Measurements from ENCODE around the gene SHISA7. TPM values are rescaled to one million over a fixed set of nuclear protein-coding genes. Genes with fewer than 3 reads are reported as not detected.
"Not testable (repeated sequence)": the region's sequence is repeated elsewhere in the genome, so short reads cannot be mapped to it uniquely, and the experiment has no call there.

Gene SHISA7
- total RNA-seq, 1 donor from 2014 or later, result not detected

DNA sequence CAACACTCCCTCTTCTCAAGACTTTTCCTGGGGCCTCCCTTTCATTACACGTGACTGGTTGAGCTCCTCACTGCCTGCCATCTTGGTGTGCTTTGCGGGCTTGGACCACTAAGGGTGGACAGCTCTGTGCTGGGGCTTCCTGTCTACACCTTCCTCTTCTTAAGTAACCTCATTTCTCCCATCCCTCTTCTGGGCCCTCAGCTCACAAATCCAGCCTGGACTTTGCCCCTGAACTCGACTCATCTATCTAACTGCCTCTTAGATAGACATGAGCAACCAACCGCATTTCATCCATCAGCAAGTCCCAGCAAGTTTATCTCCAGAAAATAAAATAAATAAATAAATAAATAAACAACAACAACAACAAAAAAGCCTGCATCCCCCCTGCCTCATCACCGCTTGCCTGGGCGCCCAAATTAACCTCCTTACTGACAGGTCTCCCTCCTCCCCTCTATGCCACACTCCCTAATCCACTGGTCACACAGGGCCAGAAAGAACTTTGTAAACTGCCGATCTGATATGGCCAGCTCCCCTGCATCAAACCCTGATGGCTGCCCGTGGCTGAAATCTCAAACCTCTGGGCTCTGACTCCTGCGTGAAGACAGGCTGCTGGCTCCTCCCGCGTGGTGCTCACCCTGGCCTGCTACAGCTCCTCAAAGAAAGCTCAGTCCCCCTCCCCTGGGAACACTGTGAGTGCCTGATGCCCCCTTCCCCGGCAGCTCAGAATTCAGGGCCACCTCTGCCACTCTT lies 10.6 kb upstream of the SHISA7 start:
- H3K27me3 ChIP-seq (ENCODE audit: control insufficient read depth, insufficient read depth, low read length), result peaks cover 13% of the 10 kb centered on the region
- TF ChIP-seq, protein P1, sequence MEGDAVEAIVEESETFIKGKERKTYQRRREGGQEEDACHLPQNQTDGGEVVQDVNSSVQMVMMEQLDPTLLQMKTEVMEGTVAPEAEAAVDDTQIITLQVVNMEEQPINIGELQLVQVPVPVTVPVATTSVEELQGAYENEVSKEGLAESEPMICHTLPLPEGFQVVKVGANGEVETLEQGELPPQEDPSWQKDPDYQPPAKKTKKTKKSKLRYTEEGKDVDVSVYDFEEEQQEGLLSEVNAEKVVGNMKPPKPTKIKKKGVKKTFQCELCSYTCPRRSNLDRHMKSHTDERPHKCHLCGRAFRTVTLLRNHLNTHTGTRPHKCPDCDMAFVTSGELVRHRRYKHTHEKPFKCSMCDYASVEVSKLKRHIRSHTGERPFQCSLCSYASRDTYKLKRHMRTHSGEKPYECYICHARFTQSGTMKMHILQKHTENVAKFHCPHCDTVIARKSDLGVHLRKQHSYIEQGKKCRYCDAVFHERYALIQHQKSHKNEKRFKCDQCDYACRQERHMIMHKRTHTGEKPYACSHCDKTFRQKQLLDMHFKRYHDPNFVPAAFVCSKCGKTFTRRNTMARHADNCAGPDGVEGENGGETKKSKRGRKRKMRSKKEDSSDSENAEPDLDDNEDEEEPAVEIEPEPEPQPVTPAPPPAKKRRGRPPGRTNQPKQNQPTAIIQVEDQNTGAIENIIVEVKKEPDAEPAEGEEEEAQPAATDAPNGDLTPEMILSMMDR (IDR thresholded peaks at IDR 0.05; ENCODE audit: insufficient read depth, low read length, severe bottlenecking), result no peak
- H3K36me3 ChIP-seq (ENCODE audit: control insufficient read depth, insufficient read depth, low read length), result no peaks in the 10 kb centered on the region
- FAIRE-seq (no peak), DNase-seq (ENCODE audit: low read depth) (no peak)
- no peak overlapping the region for H3K4me3 ChIP-seq (ENCODE audit: low read depth, low read length)

DNA sequence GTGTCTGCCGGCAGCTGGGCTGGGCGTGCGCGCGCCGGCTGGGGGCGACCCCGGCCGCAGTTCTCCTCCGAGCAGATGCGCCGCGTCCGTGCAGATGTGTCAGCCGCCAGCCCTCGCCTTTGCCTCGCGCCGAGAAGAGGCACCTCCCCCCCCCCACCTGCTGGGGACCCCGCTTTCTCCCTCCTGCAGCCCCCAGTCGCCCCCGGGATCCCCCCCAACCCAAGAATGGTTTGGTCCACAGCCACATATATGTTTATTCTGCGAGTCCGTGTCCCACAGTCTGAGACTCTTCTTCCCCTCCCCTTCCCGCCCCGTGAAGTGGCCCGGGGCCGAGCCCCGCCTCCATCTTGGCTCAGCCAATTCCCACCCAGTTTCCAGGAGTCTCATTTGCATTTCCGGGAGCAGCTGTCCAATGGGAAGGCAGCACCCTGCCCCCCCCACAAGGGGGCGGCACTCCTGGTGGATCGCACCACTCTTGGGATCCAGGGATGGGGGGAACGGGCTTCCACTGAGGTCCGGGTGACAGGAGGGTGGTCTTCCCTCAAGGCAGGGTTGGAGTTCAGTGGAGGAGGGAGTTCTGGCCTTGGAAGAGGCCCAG lies 9.7 kb upstream of the SHISA7 start:
- Histone ChIP-seq H3K4me3 (ENCODE audit: low read depth, low read length) (no peak overlapping the region), H3K36me3 (ENCODE audit: control insufficient read depth, insufficient read depth, low read length) (no peaks in the 10 kb centered on the region), H3K27me3 (ENCODE audit: control insufficient read depth, insufficient read depth, low read length) (peaks cover 13% of the 10 kb centered on the region)
- TF ChIP-seq, protein P1 (IDR thresholded peaks at IDR 0.05; ENCODE audit: insufficient read depth, low read length, severe bottlenecking), result no peak
- FAIRE-seq (no peak), DNase-seq (ENCODE audit: low read depth) (peak; percentile 31)

DNA sequence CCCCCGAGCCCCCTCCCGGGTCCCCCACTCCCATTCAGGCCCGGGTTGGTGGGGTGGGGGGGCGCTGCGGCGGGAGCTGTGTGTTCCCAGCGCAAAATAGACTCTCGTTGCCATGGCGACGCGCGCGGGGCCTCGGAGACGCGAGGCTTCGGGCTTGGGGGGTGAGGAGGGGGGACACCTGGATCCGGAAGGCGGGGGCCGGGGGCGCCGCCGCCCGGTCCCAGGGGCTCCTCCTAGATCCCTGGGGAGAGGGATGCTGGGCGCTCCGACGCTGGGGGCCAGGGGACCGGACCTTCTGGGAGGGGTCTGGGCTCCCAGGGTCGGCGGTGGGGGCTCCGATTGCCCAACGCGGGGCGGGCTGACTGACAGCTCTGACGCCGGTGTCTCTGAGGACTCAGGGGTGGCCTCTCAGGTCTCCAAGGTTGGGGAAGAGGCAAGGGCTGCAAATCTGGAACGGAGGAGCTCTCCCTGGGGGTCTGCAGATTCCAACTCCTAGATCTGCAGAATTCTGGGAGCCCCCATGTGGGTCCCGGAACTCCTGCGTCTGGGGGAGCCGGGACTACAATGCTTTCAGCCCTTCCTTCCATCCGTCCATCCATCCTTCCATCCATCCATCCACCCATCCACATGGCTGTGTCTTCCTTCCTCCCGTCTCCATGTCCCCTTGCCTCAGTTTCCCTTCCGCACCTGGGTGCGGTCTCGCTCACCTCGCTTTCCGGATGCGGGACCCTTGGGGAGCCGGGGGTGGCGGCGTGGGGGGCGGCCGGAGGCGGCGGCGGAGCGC lies 9.1 kb upstream of the SHISA7 start:
- Histone ChIP-seq H3K4me3 (ENCODE audit: low read depth, low read length) (no peak overlapping the region), H3K27me3 (ENCODE audit: control insufficient read depth, insufficient read depth, low read length) (peaks cover 13% of the 10 kb centered on the region), H3K36me3 (ENCODE audit: control insufficient read depth, insufficient read depth, low read length) (no peaks in the 10 kb centered on the region)
- DNase-seq (ENCODE audit: low read depth) (no peak), FAIRE-seq (no peak)
- TF ChIP-seq, protein P1 (IDR thresholded peaks at IDR 0.05; ENCODE audit: insufficient read depth, low read length, severe bottlenecking), result no peak

DNA sequence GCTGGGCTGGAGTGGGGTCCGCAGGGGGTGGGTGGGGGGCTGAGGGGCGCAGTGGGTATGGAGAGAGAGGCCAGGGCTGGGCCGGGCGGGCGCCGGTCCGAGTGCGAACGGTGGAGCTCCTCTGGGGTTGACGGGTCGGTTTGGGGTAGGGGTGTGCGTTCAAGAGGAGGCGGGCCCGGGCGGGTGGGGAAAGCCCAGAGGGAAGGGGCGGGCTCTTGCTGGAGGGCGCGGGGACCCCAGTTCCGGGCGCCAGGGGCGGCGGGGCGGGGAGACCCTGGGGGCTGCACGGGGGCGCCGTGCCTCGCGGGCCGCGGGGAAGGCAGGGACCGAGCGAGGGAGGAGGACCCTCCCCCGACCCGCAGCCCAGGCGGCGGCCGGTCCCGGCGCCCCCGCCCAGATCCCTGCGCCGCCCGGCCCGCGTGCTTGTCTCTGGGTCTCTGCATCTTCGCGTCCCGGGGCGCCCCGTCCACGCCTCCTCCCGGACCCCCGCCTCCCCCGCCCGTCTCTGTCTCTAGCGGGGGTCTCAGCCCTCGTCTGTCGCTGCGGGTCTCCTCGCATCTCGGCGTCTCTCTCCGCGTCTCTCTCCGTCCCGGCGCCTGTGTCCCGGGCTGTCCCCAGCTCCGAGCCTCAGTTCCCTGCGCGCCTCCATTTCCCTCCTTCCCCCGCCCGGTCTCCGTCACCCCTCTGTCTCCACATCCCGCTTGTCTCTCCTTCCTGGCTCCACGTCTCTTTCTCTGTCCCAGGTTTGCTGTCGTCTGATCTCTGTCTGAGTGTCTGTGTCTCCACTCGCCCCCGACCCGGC lies 8.3 kb upstream of the SHISA7 start:
- DNase-seq (ENCODE audit: low read depth) (no peak), FAIRE-seq (no peak)
- Histone ChIP-seq H3K36me3 (ENCODE audit: control insufficient read depth, insufficient read depth, low read length) (no peaks in the 10 kb centered on the region), H3K4me3 (ENCODE audit: low read depth, low read length) (no peak overlapping the region), H3K27me3 (ENCODE audit: control insufficient read depth, insufficient read depth, low read length) (peaks cover 13% of the 10 kb centered on the region)
- TF ChIP-seq, protein P1 (IDR thresholded peaks at IDR 0.05; ENCODE audit: insufficient read depth, low read length, severe bottlenecking), result no peak

DNA sequence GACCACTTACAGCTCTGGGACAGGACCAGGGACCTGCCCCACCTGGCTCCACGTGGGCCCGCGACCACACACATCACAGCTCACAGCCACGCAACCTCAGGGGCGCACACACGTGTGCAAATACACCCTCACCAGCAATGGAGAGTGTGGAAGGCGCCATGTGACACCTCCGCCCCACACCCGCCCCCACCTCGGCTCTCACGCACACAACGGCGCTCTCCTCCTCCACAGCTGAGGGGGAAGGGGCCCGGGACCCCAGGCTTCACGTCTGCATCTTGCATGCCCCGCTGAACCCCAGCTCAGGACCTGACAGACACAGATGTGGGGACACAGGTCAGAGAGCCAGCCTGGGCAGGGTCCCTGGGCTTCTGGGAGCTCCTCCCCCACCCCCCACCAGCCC lies 6.4 kb upstream of the SHISA7 start:
- TF ChIP-seq, protein P1 (IDR thresholded peaks at IDR 0.05; ENCODE audit: insufficient read depth, low read length, severe bottlenecking), result no peak
- Histone ChIP-seq H3K27me3 (ENCODE audit: control insufficient read depth, insufficient read depth, low read length) (peaks cover 15% of the 10 kb centered on the region), H3K4me3 (ENCODE audit: low read depth, low read length) (no peak overlapping the region), H3K36me3 (ENCODE audit: control insufficient read depth, insufficient read depth, low read length) (no peaks in the 10 kb centered on the region)
- FAIRE-seq, result no peak
- DNase-seq (ENCODE audit: low read depth), result no peak

DNA sequence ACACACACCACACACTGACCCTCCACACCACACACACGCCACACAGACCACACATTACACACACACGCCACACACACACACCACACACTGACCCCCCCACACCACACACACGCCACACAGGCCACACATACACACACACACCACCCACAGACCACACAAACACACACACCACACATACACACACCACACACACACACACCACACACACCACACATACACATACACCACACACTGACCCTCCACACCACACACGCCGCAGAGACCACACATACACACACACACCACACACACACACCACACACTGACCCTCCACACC lies 5.0 kb upstream of the SHISA7 start:
- FAIRE-seq; DNase-seq (ENCODE audit: low read depth); H3K4me3 ChIP-seq (ENCODE audit: low read depth, low read length); H3K36me3 ChIP-seq (ENCODE audit: control insufficient read depth, insufficient read depth, low read length): not testable (repeated sequence)
- H3K27me3 ChIP-seq (ENCODE audit: control insufficient read depth, insufficient read depth, low read length), result peaks cover 24% of the 10 kb centered on the region
